Effector CD8-positive, alpha-beta T cell (primary cell): ENCODE results near the gene ATP2B2.

Experiments used
- DNase-seq: peaks from one replicate; lab custom pipeline; 2025; lab: John Stamatoyannopoulos, UW

ATP2B2 gene

DNA sequence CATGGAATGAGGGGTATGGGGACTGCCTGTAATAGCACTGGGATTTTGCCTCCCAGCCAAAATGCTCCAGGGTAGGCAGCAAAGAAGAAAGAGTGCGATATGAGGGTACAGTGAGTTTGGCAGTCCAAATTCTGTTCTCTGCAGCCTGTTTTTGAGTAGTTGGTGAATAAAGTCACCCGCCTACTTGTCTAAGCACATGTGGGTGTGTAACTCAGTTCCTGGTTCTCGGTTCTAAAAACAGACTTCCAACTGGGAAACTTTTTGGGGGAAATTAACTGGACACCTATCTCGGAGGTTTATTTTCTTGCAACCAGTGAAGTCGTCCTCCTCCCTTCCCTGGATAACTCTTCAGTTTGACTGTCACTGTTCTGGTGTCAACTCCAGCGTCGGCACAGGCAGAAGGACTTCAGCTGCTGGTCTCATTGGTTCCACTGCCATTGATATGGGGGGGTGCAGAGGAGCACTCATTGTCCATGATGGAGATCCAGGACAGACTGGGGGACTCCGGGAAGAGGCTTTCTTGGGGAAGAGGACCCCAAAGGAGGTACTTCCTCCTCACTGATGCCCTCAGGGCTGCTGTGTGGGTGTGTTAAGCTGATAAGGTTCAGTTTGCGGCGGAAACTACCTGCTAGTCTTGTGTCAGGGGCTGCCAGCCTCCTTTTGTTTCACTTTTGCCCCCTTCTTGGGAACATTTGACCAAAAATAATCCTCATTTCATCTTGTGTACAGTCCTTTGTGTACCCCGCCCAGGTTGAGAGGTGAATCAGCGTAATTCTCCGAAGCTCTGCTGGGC lies 225.8 kb downstream of the ATP2B2 start:
- no peak for DNase-seq

GRCh38 chr3:10278501-10278900 lies 226.9 kb downstream of the ATP2B2 start:
- no peak for DNase-seq

DNA sequence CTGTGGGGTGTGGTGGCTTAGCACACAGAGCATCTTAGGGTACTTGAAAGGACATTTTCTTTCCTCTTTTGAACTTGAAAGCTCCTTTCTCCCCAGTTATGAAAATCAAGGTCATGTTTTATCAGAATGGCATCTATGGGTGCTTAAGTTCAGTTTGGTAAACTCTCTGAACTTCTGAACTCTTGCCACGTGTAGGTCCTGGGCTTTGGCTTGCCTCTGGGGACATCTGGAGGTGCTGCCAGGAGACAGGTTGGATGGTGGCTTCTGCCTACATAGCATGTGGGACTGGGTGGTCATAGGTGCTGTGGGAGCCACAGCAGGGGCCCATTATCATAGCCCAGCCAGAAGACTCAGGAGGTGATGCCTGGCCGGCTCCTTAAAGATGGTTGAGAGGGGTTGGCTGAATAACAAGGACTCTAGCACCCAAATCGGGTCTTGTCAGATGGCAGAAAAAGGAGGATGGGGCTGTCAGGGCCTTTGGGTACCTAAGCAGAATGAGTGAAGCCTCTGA lies 228.2 kb downstream of the ATP2B2 start:
- DNase-seq = no peak

- DNase-seq = no peak
Observed at GRCh38 chr3:10274601-10275000, 230.8 kb downstream of the ATP2B2 start.
